GM20000 (cell line): ENCODE data around the gene ERC1.
A peak's percentile ranks its signal among the peaks of the same experiment; 100 is the strongest.

Experiments used
- DNase-seq: peaks from one replicate; pipeline ENCODE4 v3.0.0; 2012; ENCODE audit warnings: low spot score
- TF ChIP-seq, protein P1 (sequence below): IDR thresholded peaks from 2 replicates; pipeline ENCODE4 v1.5.1; 2012; ENCODE audit warnings: mild to moderate bottlenecking, control low read depth; ENCODE audit errors: extremely low read depth, missing control alignments

Gene ERC1

GRCh38 chr12:1533205-1533601, 542.2 kb downstream of the ERC1 start:
- peak; percentile 64 for DNase-seq
- TF ChIP-seq, protein P1, sequence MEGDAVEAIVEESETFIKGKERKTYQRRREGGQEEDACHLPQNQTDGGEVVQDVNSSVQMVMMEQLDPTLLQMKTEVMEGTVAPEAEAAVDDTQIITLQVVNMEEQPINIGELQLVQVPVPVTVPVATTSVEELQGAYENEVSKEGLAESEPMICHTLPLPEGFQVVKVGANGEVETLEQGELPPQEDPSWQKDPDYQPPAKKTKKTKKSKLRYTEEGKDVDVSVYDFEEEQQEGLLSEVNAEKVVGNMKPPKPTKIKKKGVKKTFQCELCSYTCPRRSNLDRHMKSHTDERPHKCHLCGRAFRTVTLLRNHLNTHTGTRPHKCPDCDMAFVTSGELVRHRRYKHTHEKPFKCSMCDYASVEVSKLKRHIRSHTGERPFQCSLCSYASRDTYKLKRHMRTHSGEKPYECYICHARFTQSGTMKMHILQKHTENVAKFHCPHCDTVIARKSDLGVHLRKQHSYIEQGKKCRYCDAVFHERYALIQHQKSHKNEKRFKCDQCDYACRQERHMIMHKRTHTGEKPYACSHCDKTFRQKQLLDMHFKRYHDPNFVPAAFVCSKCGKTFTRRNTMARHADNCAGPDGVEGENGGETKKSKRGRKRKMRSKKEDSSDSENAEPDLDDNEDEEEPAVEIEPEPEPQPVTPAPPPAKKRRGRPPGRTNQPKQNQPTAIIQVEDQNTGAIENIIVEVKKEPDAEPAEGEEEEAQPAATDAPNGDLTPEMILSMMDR: no peak

DNA sequence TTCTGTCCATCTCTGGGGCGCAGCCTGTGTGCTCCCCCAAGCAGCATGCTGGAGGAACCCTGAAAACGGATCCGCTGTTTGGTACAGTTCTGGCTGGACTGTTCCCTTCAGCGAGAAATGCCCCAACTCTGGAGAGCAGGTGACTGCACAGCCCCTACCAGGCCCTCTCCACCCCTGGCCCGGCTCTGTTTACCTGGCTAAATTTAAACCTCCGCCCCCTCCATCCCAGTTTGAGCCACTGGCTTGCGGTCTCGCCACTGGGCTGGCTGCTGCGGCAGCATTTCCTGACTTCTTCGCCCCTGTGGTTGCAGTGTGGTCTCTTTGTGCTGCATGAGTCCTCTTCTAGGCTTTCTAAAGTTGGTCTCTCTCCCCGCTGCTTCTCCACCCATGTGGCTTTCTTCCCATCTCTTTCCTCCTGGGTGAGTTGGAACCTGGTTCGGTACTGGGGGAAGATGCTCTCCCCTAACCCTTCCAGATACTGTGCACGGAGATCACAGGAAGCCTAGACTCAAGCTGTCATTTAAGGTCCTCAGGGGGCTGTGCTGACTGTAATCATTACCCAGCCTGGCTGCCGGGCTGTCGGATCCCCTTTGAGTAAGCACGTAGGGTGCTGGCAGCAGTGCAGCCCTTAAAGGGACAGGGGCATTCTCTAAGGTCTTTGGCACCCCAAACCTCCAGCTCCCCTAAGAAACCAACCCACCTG, 542.7 kb downstream of the ERC1 start:
- TF ChIP-seq, protein P1: no peak
- DNase-seq: peak; percentile 74

DNA sequence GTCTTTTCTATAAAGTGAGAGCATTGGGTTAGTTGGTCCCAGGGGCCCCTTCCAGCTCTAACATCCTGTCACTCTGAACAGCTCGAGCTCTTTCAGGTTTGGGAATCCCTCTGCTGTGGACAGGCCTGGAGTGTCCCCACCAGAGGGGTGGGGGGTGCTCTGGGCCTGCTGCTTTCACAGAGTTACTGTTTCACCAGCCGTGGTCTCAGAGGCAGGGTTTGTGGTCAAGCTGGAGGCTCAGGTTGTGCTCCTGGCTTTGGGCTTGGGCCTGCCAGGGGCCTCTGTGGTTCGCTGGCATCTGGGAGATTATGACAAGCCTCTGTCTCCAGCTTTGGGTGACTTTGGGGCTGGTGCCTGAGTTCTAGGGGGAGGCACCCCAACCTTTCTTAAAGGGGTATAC, 543.7 kb downstream of the ERC1 start:
- DNase-seq: peak; percentile 34
- TF ChIP-seq, protein P1: no peak

GRCh38 chr12:1536817-1537216, 545.8 kb downstream of the ERC1 start:
- DNase-seq: no peak
- TF ChIP-seq, protein P1: no peak

- no peak for DNase-seq
- TF ChIP-seq, protein P1: no peak
Observed at GRCh38 chr12:1539135-1539534, 548.1 kb downstream of the ERC1 start.

DNA sequence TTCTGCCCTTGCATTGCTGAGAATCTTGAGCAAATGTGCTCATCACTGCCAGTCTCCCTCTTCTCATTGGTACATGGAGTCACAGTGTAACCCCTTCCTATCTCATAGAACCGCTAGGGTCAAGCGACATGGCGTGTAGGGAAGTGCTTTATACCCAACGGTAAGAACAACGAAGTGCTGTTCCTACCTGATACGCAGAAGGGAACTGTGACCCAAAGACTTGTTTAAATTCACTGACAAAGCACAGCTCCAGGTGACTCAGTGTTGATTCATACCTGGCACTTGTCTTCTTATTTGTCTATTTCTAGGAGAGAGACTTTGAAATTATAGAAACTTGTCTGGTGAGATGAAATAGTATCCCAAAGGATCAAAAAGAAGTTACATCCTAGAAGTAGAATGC, 549.7 kb downstream of the ERC1 start:
- TF ChIP-seq, protein P1: no peak
- no peak for DNase-seq

DNA sequence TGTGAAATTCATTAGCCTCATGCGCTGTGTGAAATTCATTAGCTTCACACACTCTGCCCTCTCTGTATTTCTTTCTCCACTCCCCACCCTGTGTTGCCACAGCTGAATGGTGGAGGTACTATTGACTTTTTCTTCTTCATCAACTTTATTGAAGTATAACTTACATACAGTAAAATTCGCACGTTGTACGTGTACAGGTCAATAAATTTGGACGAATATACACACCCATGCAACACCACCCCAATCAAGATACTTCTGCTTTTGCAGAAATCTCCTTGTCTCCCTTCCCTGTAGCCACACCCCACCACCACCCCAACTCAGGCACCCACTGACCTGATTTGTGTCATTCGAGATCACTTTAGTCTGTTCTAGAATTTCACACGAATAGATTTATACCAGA, 551.6 kb downstream of the ERC1 start:
- no peak for DNase-seq
- TF ChIP-seq, protein P1: no peak
